H9 (cell line): ENCODE data around the gene POC1B. TPM values are rescaled to one million over a fixed set of nuclear protein-coding genes. Genes with fewer than 3 reads are reported as not detected.

Experiments
- DNase-seq: peaks from one replicate; pipeline ENCODE4 v3.0.0-alpha.2; 2017
- H2AFZ ChIP-seq: one replicate; pipeline ENCODE4 v1.6.1; 2013; ENCODE audit warnings: mild to moderate bottlenecking, low read length, control low read depth, moderate library complexity
- H2AK5ac ChIP-seq: 2 replicates; pipeline ENCODE4 v1.6.1; 2013; ENCODE audit warnings: low read length, control low read depth, mixed read lengths; ENCODE audit not compliant: insufficient read length
- H2BK120ac ChIP-seq: one replicate; pipeline ENCODE4 v1.6.1; 2013; ENCODE audit warnings: low read depth, mild to moderate bottlenecking, low read length, control low read depth, inconsistent platforms; ENCODE audit not compliant: poor library complexity, severe bottlenecking
- H2BK12ac ChIP-seq: 2 replicates; pipeline ENCODE4 v1.6.1; 2013; ENCODE audit warnings: low read length, control low read depth, mixed read lengths, low read depth; ENCODE audit not compliant: insufficient read length
- H2BK15ac ChIP-seq: 2 replicates; pipeline ENCODE4 v1.6.1; 2013; ENCODE audit warnings: low read depth, low read length, control low read depth
- H2BK20ac ChIP-seq: one replicate; pipeline ENCODE4 v1.6.1; 2013; ENCODE audit warnings: low read depth, mild to moderate bottlenecking, low read length, control low read depth, inconsistent platforms; ENCODE audit not compliant: poor library complexity, severe bottlenecking
- H2BK5ac ChIP-seq: 2 replicates; pipeline ENCODE4 v1.6.1; 2013; ENCODE audit warnings: low read length, control low read depth, mixed read lengths; ENCODE audit not compliant: insufficient read length
- H3K14ac ChIP-seq: 2 replicates; pipeline ENCODE4 v1.6.1; 2013; ENCODE audit warnings: low read length, control low read depth; ENCODE audit not compliant: insufficient read depth
- H3K18ac ChIP-seq: 2 replicates; pipeline ENCODE4 v1.6.1; 2013; ENCODE audit warnings: low read depth, mild to moderate bottlenecking, mixed read lengths, low read length, control low read depth; ENCODE audit not compliant: insufficient read length
- H3K23ac ChIP-seq: 2 replicates; pipeline ENCODE4 v1.6.1; 2013; ENCODE audit warnings: low read length, control low read depth, mixed read lengths, low read depth; ENCODE audit not compliant: insufficient read length
- H3K23me2 ChIP-seq: 2 replicates; pipeline ENCODE4 v1.6.1; 2013; ENCODE audit warnings: low read depth, mild to moderate bottlenecking, mixed read lengths, low read length, control low read depth; ENCODE audit not compliant: insufficient read length, poor library complexity, severe bottlenecking
- H3K27ac ChIP-seq: 2 replicates; pipeline ENCODE4 v1.5.1; 2013; ENCODE audit warnings: low read length, control low read depth, mixed read lengths, low read depth; ENCODE audit not compliant: insufficient read length
- H3K27me3 ChIP-seq: 2 replicates; pipeline ENCODE4 v1.6.1; 2013; ENCODE audit warnings: low read length, control low read depth, inconsistent platforms; ENCODE audit not compliant: insufficient read depth
- H3K4ac ChIP-seq: 2 replicates; pipeline ENCODE4 v1.6.1; 2013; ENCODE audit warnings: low read depth, mild to moderate bottlenecking, control low read depth, inconsistent platforms, low read length, moderate library complexity
- H3K4me1 ChIP-seq: 2 replicates; pipeline ENCODE4 v1.6.1; 2013; ENCODE audit warnings: low read length, control low read depth, inconsistent platforms; ENCODE audit not compliant: insufficient read depth
- H3K4me2 ChIP-seq: 2 replicates; pipeline ENCODE4 v1.6.1; 2013; ENCODE audit warnings: low read length, control low read depth, mixed read lengths; ENCODE audit not compliant: insufficient read length, insufficient read depth
- H3K56ac ChIP-seq: 2 replicates; pipeline ENCODE4 v1.6.1; 2013; ENCODE audit warnings: low read depth, mild to moderate bottlenecking, mixed read lengths, low read length, control low read depth; ENCODE audit not compliant: insufficient read length
- H3K79me1 ChIP-seq: 2 replicates; pipeline ENCODE4 v1.6.1; 2013; ENCODE audit warnings: low read depth, mild to moderate bottlenecking, moderate library complexity, low read length, control low read depth, inconsistent platforms; ENCODE audit not compliant: insufficient read depth, poor library complexity, severe bottlenecking
- H3K79me2 ChIP-seq: 2 replicates; pipeline ENCODE4 v1.6.1; 2013; ENCODE audit warnings: low read length, control low read depth, inconsistent platforms; ENCODE audit not compliant: insufficient read depth
- H3K9ac ChIP-seq: 2 replicates; pipeline ENCODE4 v1.6.1; 2013; ENCODE audit warnings: low read length, control low read depth, mixed read lengths; ENCODE audit not compliant: insufficient read length; ENCODE audit errors: extremely low read depth
- H3K9me3 ChIP-seq: one replicate; pipeline ENCODE4 v1.6.1; 2013; ENCODE audit warnings: low read depth, low read length, inconsistent platforms; ENCODE audit not compliant: control insufficient read depth
- H3T11ph ChIP-seq: one replicate; pipeline ENCODE4 v1.6.1; 2013; ENCODE audit warnings: mild to moderate bottlenecking, low read length, control low read depth, inconsistent platforms
- H4K20me1 ChIP-seq: one replicate; pipeline ENCODE4 v1.6.1; 2013; ENCODE audit not compliant: control insufficient read depth, insufficient read length, insufficient read depth
- H4K5ac ChIP-seq: 2 replicates; pipeline ENCODE4 v1.6.1; 2013; ENCODE audit warnings: low read depth, mild to moderate bottlenecking, mixed read lengths, low read length, control low read depth; ENCODE audit not compliant: insufficient read length
- H4K8ac ChIP-seq: replicated peaks from 2 replicates; pipeline ENCODE4 v1.6.1; 2013; ENCODE audit warnings: low read length, control low read depth, mixed read lengths, low read depth; ENCODE audit not compliant: insufficient read length
- H4K91ac ChIP-seq: 2 replicates; pipeline ENCODE4 v1.6.1; 2013; ENCODE audit warnings: low read depth, mild to moderate bottlenecking, moderate library complexity, mixed read lengths, low read length, control low read depth; ENCODE audit not compliant: insufficient read length
- H3K27ac Mint-ChIP-seq, 3 experiments: 2 replicates in 2 of 3; 3 replicates in 1 of 3; pipeline ENCODE4 v1.8.0; 2020 to 2021; ENCODE audit warnings: mixed read lengths in 3 of 3, mild to moderate bottlenecking in 1 of 3, moderate library complexity in 1 of 3
- H3K27me3 Mint-ChIP-seq: 2 replicates; pipeline ENCODE4 v1.8.0; 2021; ENCODE audit warnings: low read depth, mild to moderate bottlenecking, moderate library complexity, mixed read lengths
- H3K36me3 Mint-ChIP-seq, 3 experiments: 2 replicates in 2 of 3; 3 replicates in 1 of 3; pipeline ENCODE4 v1.8.0; 2020 to 2021; ENCODE audit warnings: low read depth in 3 of 3, mixed read lengths in 3 of 3; ENCODE audit not compliant: insufficient read depth in 1 of 3
- H3K4me1 Mint-ChIP-seq, 2 experiments: 2 replicates each; pipeline ENCODE4 v1.8.0; 2020; ENCODE audit warnings: mixed read lengths in 2 of 2
- H3K4me3 Mint-ChIP-seq, 2 experiments: 2 replicates in 1 of 2; 3 replicates in 1 of 2; pipeline ENCODE4 v1.8.0; 2020 to 2021; ENCODE audit warnings: mild to moderate bottlenecking in 2 of 2, mixed read lengths in 2 of 2, moderate library complexity in 1 of 2
- H3K9me3 Mint-ChIP-seq, 2 experiments: 2 replicates in 1 of 2; 3 replicates in 1 of 2; pipeline ENCODE4 v1.8.0; 2020; ENCODE audit warnings: mild to moderate bottlenecking in 2 of 2, mixed read lengths in 2 of 2, moderate library complexity in 1 of 2
- WGBS: extraction: QIAGEN DNeasy Blood & Tissue Kit; methylation state at CpG from one replicate; pipeline ENCODE4 v1.1.7; 2013; ENCODE audit warnings: missing lambda C conversion rate, low lambda C conversion rate, mixed read lengths; ENCODE audit not compliant: insufficient read length; ENCODE audit errors: extremely low coverage; 5-methylcytosine and 5-hydroxymethylcytosine counted together
- total RNA-seq: library from RNA; stranded (reverse); gene quantifications from 2 replicates; pipeline ENCODE4 v1.2.1, GENCODE V29; 2021
- TF ChIP-seq, protein P1 (sequence below): fragments of 200-600 bp; sonication (generic); conservative IDR thresholded peaks from 3 replicates; pipeline ENCODE4 v1.8.0; 2021; ENCODE audit warnings: antibody characterized with exemption, mild to moderate bottlenecking

Gene POC1B
- total RNA-seq, 1 experiment from 2014 or later: 12.5 TPM

DNA sequence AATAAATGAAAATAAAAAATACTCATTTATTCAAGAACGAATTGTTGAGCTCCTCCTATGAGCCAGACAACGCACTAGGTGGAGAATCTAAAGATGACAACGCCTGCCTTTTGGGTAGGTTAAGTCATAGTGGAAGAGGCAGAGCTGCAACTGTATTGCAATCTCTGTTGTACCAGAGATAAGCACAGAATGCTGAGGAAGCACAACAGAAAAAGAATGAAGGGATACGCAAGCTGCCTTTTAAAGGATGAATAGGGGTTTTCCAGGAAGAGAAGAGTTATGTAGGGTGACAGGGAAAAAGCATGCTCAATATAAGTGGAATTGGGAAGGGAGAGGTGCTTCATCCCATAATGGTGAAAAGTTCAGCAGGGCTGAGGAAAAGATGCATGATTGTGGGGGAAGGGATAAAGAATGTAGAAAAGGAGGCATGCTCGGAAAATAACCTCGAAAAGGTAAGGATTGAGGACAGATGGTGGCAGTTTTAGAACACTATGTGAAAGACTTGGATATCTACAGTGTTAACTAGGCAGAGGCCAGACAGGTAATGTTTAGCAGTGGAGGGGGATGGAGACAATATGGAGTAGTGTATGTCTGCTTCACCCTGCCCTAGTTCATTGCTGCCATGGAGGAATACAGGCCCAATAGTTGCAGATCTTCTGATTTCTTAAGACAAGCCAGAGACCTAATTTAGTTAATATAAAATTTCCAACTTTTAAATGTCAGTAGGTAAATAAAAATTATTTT is 109.6 kb downstream of the POC1B start:
- H2BK15ac ChIP-seq: no peak overlapping the region
- H3K27ac Mint-ChIP-seq: 0 out of 7 replicates have a peak overlapping the region, but pooled peaks of 1 of the 3 experiments have one; percentile 0
- H3K27me3 ChIP-seq: no peaks in the 10 kb centered on the region
- H2AK5ac ChIP-seq: no peak overlapping the region
- no peaks in the 10 kb centered on the region for H3K79me1 ChIP-seq
- H3K9me3 ChIP-seq: no peaks in the 10 kb centered on the region
- no CpG with 5 or more reads among the region's 6 CpGs for WGBS
- H3K36me3 Mint-ChIP-seq: no peaks in the 10 kb centered on the region
- DNase-seq: no peak
- 0 out of 2 replicates have a peak, but pooled peaks cover 1% of the 10 kb centered on the region for H3K27me3 Mint-ChIP-seq
- H2BK20ac ChIP-seq: no peak overlapping the region
- no peak overlapping the region for H3K27ac ChIP-seq
- no peaks in the 10 kb centered on the region for H3K23me2 ChIP-seq
- H3K9me3 Mint-ChIP-seq: no peaks in the 10 kb centered on the region
- H3T11ph ChIP-seq: no peak overlapping the region
- no peak overlapping the region for H2AFZ ChIP-seq
- no peaks in the 10 kb centered on the region; the same call in 1 of the 2 replicates for H3K4me1 ChIP-seq
- H2BK120ac ChIP-seq: no peak overlapping the region
- no peak overlapping the region for H3K18ac ChIP-seq
- no peak overlapping the region for H3K56ac ChIP-seq
- H3K4ac ChIP-seq: no peak overlapping the region
- H4K91ac ChIP-seq: no peak overlapping the region
- H3K4me3 Mint-ChIP-seq: peak overlapping the region in 1 of 2 experiments; percentile 4; a peak in 1 of 5 replicates
- H4K5ac ChIP-seq: no peak overlapping the region
- no peak overlapping the region for H2BK5ac ChIP-seq
- H2BK12ac ChIP-seq: no peak overlapping the region
- no peak overlapping the region for H3K23ac ChIP-seq
- no peak overlapping the region for H3K9ac ChIP-seq
- no peak overlapping the region for H4K8ac ChIP-seq
- H4K20me1 ChIP-seq: no peaks in the 10 kb centered on the region
- H3K79me2 ChIP-seq: no peaks in the 10 kb centered on the region
- no peak overlapping the region for H3K4me2 ChIP-seq
- H3K14ac ChIP-seq: no peak overlapping the region; the same call in 1 of the 2 replicates
- H3K4me1 Mint-ChIP-seq: peaks cover 27 to 29% of the 10 kb centered on the region in 2 experiments
- TF ChIP-seq, protein P1, sequence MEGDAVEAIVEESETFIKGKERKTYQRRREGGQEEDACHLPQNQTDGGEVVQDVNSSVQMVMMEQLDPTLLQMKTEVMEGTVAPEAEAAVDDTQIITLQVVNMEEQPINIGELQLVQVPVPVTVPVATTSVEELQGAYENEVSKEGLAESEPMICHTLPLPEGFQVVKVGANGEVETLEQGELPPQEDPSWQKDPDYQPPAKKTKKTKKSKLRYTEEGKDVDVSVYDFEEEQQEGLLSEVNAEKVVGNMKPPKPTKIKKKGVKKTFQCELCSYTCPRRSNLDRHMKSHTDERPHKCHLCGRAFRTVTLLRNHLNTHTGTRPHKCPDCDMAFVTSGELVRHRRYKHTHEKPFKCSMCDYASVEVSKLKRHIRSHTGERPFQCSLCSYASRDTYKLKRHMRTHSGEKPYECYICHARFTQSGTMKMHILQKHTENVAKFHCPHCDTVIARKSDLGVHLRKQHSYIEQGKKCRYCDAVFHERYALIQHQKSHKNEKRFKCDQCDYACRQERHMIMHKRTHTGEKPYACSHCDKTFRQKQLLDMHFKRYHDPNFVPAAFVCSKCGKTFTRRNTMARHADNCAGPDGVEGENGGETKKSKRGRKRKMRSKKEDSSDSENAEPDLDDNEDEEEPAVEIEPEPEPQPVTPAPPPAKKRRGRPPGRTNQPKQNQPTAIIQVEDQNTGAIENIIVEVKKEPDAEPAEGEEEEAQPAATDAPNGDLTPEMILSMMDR: no peak
